NCI-H69 (cell line): ENCODE data around the gene NTF3.

Experiments
- DNase-seq: peaks from one replicate; lab custom pipeline; 2025; lab: John Stamatoyannopoulos, UW

NTF3 gene

GRCh38 chr12:5487948-5488625, 56.2 kb downstream of the NTF3 start:
- peak; percentile 26 for DNase-seq

DNA sequence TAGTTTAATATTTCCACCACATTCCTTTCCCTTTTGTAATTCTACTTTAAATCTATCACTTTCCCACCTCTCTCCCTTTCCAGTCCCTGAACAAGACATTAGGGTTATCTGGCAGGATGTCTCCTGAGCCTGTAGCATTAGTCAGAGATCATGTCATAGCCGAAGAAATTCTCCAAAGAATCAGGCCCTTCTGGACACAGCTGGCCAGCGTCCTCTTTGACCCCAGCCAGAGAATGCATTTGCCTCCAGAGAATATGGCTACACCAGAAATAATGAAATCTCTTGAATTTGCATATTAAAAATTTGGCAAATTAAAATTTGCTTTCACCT, 56.7 kb downstream of the NTF3 start:
- no peak for DNase-seq

DNA sequence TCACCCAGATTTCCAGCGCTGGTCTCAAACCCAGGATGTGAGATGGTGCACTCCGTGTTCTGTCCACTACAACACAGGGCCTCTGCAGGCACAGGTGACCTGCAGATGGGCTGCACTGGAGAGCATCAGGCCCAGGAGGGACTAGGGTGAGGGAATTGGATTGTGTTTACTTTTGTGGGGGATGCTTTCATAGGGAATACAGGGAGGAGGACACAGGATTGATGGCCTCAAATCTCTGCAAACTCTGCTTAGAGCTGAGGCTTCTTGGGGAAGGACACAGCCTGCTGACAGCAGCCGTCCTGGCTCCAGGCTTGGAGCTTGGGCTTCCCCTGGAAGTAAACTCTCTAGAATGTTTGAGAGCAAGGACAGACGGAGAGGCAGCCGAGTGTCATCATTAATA, 57.1 kb downstream of the NTF3 start:
- no peak for DNase-seq

- DNase-seq = no peak
These were observed 58.0 kb downstream of the NTF3 start for GRCh38 chr12:5489760-5490406.

GRCh38 chr12:5492562-5492961, 60.7 kb downstream of the NTF3 start:
- no peak for DNase-seq

GRCh38 chr12:5493018-5493417, 61.1 kb downstream of the NTF3 start:
- no peak for DNase-seq

DNA sequence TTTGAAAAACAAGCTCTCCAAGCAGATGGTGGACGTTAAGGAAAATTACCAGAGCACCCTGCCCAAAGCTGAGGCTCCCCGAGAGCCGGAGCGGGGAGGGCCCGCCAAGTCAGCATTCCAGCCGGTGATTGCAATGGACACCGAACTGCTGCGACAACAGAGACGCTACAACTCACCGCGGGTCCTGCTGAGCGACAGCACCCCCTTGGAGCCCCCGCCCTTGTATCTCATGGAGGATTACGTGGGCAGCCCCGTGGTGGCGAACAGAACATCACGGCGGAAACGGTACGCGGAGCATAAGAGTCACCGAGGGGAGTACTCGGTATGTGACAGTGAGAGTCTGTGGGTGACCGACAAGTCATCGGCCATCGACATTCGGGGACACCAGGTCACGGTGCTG, 62.4 kb downstream of the NTF3 start:
- no peak for DNase-seq

DNA sequence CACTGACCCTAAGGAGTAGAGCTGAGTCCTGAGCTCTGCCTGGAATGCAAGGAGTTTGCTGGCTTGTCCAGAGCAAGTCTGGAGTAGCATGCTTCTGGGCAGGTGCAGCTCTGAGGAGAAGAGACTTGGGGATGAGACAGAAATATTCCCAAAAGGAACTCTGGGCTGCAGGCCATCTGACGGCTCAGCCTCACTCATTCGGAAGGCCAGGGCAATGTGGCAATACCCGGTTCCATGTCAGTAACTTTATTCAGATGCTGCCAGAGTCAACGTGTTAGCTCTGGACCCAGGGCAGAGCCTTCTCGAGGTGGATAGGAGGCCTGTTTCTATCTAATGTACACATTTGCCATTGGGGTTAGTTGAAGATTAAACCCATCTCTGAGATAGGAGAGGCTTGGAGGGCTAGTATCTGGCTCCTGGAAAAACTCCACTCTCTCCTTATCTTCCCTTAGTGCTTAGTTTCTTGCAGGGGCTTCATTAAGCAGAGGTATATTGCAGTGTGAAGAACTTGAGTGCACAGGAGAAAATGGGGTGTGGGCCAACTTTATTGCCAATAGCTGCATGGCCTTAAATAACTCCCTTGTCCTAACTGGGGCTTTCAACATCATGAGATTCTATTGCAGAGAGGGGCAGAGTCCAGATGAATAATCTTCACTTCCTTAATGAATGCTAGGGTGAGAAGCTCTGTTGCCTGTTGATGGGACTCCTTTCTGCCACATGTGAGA, 65.6 kb downstream of the NTF3 start:
- DNase-seq = no peak

GRCh38 chr12:5498076-5498475, 66.2 kb downstream of the NTF3 start:
- DNase-seq = no peak

DNA sequence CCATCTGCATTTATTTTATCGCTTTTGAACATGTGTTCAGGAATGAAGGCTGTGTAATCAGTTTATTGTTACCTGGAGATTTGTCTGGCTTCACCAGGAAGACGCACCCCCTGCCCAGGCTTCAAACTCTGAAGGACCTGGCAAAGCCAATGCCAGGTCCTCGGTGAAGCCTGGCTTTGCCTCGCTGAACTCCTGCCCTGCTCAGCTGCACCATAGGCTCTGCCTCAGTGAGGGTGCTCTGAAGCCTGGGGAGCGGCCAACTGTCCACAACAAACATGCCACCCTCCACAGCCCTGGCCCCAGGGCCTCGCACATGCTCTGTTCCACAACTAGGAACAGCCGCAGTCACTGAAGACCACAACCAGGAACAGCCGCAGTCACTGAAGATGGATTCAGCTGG, 66.9 kb downstream of the NTF3 start:
- no peak for DNase-seq

GRCh38 chr12:5499566-5500330, 67.8 kb downstream of the NTF3 start:
- DNase-seq = no peak

DNA sequence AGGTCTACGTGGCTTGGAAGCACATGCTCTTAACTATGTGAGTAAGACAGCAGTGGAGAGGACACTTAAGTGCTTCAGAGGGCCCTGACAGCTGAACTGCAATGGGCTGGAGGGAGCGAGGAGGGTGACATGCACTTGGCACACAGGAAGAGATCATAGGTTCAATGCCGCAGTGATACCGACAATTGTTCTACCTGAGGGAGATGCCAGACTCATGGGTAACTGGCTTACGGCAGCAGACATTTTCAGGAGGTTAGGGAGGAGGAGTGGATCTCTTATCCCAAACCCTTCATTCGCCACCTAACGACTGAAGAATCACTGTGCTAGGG, 68.4 kb downstream of the NTF3 start:
- no peak for DNase-seq

GRCh38 chr12:5503774-5504173, 71.9 kb downstream of the NTF3 start:
- DNase-seq = peak; percentile 49

DNA sequence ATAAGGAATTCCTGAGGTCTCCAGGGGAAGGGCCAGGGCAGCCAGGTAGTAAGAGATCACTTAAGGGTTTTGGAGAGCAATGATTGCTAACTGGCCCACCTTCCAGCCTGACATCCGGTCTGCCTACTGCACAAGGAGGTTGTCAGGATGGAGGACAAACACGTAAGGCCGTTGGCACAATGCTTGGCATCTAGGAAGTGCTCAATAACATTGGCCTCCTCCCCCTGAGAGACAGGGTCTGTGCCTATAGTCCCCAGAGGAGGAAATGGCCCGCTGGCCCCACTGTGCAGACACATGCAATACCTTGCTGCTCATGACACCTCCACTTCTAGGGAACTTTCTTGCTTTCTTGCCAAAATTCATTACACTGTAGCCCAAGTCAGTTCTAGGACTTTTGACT, 73.2 kb downstream of the NTF3 start:
- DNase-seq = no peak

- peak; percentile 83 for DNase-seq
These were observed 73.8 kb downstream of the NTF3 start for GRCh38 chr12:5505751-5506150.

GRCh38 chr12:5506295-5506694, 74.4 kb downstream of the NTF3 start:
- DNase-seq = no peak

- no peak for DNase-seq
These were observed 74.9 kb downstream of the NTF3 start for GRCh38 chr12:5506821-5507231.

DNA sequence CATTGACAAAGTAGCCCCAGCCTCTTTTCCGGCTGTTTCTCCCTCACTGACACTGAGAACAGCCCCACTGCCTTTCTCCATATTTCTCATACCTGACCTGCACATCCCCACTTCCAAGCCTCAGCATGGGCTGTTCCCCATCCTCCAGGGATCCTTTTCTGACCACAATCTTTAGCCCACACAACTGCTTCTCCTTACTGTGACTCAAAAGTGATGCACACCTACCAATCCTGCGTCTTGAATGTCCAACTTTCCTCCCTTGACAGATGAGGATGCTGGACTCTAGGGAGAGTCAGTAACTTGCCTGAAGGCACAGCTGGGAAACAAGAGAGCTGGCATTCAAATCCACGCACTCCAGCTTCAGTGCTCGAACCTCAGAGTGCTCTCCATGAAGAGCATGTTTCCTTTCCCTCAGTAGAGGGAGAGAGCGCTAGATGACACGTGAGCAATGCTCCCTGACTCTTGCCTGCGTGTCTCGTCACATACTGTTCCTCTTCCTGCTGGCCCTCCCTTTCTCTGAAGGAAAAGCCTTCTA, 75.6 kb downstream of the NTF3 start:
- no peak for DNase-seq

- DNase-seq = no peak
These were observed 76.0 kb downstream of the NTF3 start for GRCh38 chr12:5507944-5508343.

DNA sequence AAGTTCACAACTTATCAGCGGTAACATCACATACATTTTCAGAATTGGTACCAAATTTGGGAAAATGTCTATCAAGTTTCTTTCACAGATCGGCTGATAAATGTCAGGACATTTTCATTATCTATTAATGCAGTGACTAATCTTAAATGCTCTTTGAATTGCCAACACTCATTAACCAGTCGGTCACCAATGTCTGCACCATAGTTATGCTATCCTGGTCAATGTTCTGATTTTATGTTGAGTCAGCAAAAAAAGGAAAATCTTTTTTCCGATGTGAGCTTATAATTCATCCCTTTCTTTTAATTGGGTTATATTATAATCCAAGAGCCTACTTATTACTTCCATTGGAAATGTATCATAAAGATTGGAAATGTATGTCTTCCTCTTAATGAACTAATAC, 77.2 kb downstream of the NTF3 start:
- DNase-seq = no peak

GRCh38 chr12:5509557-5509956, 77.6 kb downstream of the NTF3 start:
- no peak for DNase-seq

GRCh38 chr12:5510251-5510805, 78.4 kb downstream of the NTF3 start:
- peak; percentile 30 for DNase-seq
